Glutamatergic neuron (in vitro differentiated cells): ENCODE measurements around the gene ENO1. TPM values are rescaled to one million over a fixed set of nuclear protein-coding genes. Genes with fewer than 3 reads are reported as not detected.
"Not testable (repeated sequence)": the region's sequence is repeated elsewhere in the genome, so short reads cannot be mapped to it uniquely, and the experiment has no call there.

Experiments used
- DNase-seq: peaks from one replicate; pipeline ENCODE4 v3.0.0; 2022
- H3K27ac Mint-ChIP-seq: one replicate; pipeline ENCODE4 v1.8.0; 2020; ENCODE audit warnings: mild to moderate bottlenecking, mixed read lengths, inconsistent platforms; ENCODE audit not compliant: unreplicated experiment
- H3K27me3 Mint-ChIP-seq: one replicate; pipeline ENCODE4 v1.8.0; 2020; ENCODE audit warnings: mild to moderate bottlenecking, moderate library complexity, mixed read lengths, inconsistent platforms; ENCODE audit not compliant: unreplicated experiment
- H3K36me3 Mint-ChIP-seq: one replicate; pipeline ENCODE4 v1.8.0; 2020; ENCODE audit warnings: mild to moderate bottlenecking, mixed read lengths, inconsistent platforms; ENCODE audit not compliant: unreplicated experiment
- H3K4me1 Mint-ChIP-seq: one replicate; pipeline ENCODE4 v1.8.0; 2020; ENCODE audit warnings: mild to moderate bottlenecking, low read depth, mixed read lengths, inconsistent platforms; ENCODE audit not compliant: unreplicated experiment
- H3K4me3 Mint-ChIP-seq: one replicate; pipeline ENCODE4 v1.8.0; 2020; ENCODE audit warnings: mild to moderate bottlenecking, mixed read lengths, inconsistent platforms; ENCODE audit not compliant: unreplicated experiment
- H3K9me3 Mint-ChIP-seq: one replicate; pipeline ENCODE4 v1.8.0; 2020; ENCODE audit warnings: mild to moderate bottlenecking, moderate library complexity, mixed read lengths, inconsistent platforms; ENCODE audit not compliant: unreplicated experiment
- total RNA-seq: library from RNA; stranded (reverse); fragmentation: NEBNext Ultra II Directional; extraction: Animal tissue kit (Norgen Biotek cat#: 25700); gene quantifications from one replicate; pipeline ENCODE4 v1.2.1, GENCODE V29; 2021; ENCODE audit not compliant: unreplicated experiment
- TF ChIP-seq, protein P1 (sequence below): fragments of 200-600 bp; sonication (generic); IDR thresholded peaks from one replicate; pipeline ENCODE4 v1.5.0; 2021; ENCODE audit not compliant: partially characterized antibody, unreplicated experiment

Gene ENO1
- total RNA-seq, 1 donor from 2014 or later: 357 TPM

DNA sequence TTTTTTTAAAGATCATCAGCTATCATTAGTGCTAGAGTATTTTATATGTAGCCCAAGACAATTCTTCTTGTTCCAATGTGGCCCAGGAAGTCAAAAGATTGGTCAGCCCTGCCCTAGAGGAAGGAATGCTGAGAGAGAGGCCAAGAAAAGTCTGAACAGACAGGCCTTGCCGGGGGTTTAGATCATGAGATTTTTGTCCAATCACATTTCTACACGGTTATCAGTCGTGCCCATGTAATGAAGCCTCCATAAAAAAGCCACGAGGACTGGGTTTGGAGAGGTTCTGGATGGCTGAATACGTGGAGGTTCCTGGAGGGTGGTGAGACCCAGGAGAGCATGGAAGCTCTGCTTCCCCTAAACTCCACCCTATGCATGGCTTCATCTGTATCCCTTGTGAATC is 24.3 kb upstream of the ENO1 start:
- TF ChIP-seq, protein P1, sequence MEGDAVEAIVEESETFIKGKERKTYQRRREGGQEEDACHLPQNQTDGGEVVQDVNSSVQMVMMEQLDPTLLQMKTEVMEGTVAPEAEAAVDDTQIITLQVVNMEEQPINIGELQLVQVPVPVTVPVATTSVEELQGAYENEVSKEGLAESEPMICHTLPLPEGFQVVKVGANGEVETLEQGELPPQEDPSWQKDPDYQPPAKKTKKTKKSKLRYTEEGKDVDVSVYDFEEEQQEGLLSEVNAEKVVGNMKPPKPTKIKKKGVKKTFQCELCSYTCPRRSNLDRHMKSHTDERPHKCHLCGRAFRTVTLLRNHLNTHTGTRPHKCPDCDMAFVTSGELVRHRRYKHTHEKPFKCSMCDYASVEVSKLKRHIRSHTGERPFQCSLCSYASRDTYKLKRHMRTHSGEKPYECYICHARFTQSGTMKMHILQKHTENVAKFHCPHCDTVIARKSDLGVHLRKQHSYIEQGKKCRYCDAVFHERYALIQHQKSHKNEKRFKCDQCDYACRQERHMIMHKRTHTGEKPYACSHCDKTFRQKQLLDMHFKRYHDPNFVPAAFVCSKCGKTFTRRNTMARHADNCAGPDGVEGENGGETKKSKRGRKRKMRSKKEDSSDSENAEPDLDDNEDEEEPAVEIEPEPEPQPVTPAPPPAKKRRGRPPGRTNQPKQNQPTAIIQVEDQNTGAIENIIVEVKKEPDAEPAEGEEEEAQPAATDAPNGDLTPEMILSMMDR: no peak
- DNase-seq: no peak
- H3K4me1 Mint-ChIP-seq: no peaks in the 10 kb centered on the region
- no peaks in the 10 kb centered on the region for H3K36me3 Mint-ChIP-seq
- no peak overlapping the region for H3K27ac Mint-ChIP-seq
- H3K27me3 Mint-ChIP-seq: peaks cover 2% of the 10 kb centered on the region
- no peaks in the 10 kb centered on the region for H3K9me3 Mint-ChIP-seq
- H3K4me3 Mint-ChIP-seq: no peak overlapping the region

DNA sequence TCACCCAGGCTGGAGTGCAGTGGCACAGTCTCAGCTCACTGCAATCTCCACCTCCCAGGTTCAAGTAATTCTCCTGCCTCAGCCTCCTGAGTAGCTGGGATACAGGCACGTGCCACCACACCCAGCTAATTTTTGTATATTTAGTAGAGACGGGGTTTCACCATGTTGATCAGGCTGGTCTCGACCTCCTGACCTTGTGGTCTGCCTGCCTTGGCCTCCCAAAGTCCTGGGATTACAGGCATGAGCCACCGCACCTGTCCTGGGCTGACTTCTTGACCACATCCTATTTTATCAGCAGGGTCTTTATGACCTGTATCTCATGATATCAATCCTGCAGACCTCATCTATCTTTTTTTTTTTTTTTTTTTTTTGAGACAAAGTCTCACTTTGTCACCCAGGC is 22.2 kb upstream of the ENO1 start:
- not testable (repeated sequence) for H3K27ac Mint-ChIP-seq, H3K4me3 Mint-ChIP-seq, H3K27me3 Mint-ChIP-seq, H3K36me3 Mint-ChIP-seq, H3K9me3 Mint-ChIP-seq, DNase-seq, H3K4me1 Mint-ChIP-seq

DNA sequence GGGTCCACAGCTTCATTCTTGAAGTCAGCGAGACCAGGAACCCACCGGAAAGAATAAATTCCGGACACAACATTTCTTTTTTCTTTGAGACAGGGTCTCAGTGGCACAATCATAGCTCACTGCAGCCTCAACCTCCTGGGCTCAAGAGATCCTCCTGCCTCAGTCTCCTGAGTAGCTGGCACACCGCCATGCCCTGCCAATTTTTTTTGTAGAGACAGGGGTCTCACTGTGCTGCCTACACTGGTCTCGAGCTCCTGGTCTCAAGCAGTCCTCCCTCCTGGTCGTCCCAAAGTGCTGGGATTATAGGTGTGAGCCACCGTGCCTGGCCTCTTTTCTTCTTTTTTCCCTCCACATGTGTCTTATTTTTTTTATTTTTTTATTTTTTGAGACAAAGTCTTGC is 20.6 kb upstream of the ENO1 start:
- Mint-ChIP-seq H3K27me3 (peaks cover 2% of the 10 kb centered on the region), H3K36me3 (no peaks in the 10 kb centered on the region), H3K9me3 (no peaks in the 10 kb centered on the region), H3K4me3 (no peak overlapping the region), H3K27ac (no peak overlapping the region), H3K4me1 (no peaks in the 10 kb centered on the region)
- TF ChIP-seq, protein P1: no peak
- DNase-seq: no peak

DNA sequence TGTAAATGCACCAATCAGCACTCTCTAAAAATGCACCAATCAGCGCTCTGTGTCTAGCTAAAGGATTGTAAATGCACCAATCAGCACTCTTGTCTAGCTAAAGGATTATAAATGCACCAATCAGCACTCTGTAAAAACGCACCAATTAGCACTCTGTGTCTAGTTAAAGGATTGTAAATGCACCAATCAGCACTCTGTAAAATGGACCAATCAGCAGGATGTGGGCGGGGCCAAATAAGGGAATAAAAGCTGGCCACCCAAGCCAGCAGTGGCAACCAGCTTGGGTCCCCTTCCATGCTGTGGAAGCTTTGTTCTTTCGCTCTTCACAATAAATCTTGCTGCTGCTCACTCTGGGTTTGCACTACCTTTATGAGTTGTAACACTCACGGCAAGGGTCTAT is 19.9 kb upstream of the ENO1 start:
- not testable (repeated sequence) for H3K4me3 Mint-ChIP-seq, H3K36me3 Mint-ChIP-seq, H3K27me3 Mint-ChIP-seq, DNase-seq, H3K27ac Mint-ChIP-seq, H3K9me3 Mint-ChIP-seq, H3K4me1 Mint-ChIP-seq

DNA sequence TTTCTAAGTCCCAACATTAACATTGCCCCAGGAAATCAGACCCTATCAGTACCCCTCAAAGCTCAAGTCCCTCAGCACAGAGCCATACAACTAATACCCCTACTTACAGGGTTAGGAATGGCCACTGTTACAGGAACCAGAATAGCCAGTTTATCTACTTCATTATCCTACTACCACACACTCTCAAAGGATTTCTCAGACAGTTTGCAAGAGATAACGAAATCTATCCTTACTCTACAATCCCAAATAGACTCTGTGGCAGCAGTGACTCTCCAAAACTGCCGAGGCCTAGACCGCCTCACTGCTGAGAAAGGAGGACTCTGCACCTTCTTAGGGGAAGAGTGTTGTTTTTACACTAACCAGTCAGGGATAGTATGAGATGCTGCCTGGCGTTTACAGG is 19.0 kb upstream of the ENO1 start:
- not testable (repeated sequence) for H3K4me1 Mint-ChIP-seq, H3K4me3 Mint-ChIP-seq, H3K9me3 Mint-ChIP-seq, H3K27me3 Mint-ChIP-seq, DNase-seq, H3K36me3 Mint-ChIP-seq, H3K27ac Mint-ChIP-seq

DNA sequence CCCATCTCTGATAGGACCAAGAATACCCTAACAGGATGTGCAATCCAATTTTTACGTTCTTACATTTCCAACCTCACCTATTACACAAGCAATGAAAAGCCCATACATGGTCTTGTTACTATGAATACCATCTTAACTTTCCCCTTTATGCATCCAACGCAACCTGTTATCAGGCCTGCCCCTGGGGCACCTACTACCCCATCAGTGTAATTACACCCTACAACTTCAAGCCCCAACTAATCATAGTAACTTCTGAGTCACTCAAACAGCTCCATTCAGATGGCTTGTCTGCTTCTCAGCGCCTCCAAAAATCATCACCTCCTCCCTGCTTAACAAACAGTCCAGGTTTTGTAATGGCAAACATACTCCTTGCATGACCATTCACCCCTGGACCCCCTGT is 18.3 kb upstream of the ENO1 start:
- H3K4me3 Mint-ChIP-seq: not testable (repeated sequence)

DNA sequence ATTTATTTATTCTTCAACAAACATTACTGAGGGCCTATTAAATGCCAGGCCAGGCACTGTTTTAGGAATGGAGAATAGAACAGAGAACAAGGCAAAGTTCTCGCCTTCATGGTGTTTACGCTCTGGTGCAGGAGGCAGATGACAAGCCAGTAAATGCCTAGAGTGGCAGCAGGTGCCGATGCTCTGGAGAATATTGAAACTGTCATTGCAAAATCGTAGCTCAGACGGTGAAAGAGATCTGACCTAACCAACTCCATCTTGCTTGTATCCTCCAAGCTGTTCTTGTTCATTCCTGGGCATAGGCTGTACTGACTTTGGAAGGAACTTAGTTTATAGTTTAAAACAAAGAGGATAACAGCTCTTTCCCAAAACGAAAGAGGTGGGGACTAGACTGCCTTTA is 13.5 kb upstream of the ENO1 start:
- Mint-ChIP-seq H3K27ac (no peak overlapping the region), H3K4me1 (no peaks in the 10 kb centered on the region), H3K27me3 (no peaks in the 10 kb centered on the region)

More for the DNA sequence above, 18.3 kb upstream of the ENO1 start:
- H3K9me3 Mint-ChIP-seq, H3K4me1 Mint-ChIP-seq, H3K27ac Mint-ChIP-seq, DNase-seq, H3K27me3 Mint-ChIP-seq, H3K36me3 Mint-ChIP-seq: not testable (repeated sequence)

More for the DNA sequence above, 13.5 kb upstream of the ENO1 start:
- H3K4me3 Mint-ChIP-seq: no peak overlapping the region
- no peak for DNase-seq
- no peaks in the 10 kb centered on the region for H3K9me3 Mint-ChIP-seq
- TF ChIP-seq, protein P1: no peak
- no peaks in the 10 kb centered on the region for H3K36me3 Mint-ChIP-seq
